Measurements from ENCODE around the gene PLEKHJ1. TPM values are rescaled to one million over a fixed set of nuclear protein-coding genes. Genes with fewer than 3 reads are reported as not detected.

Gene PLEKHJ1
- total RNA-seq, 1 donor from 2014 or later, result 78.3 TPM

- no peak overlapping the region for H2AFZ ChIP-seq (ENCODE audit: low read depth, low read length)
- Mint-ChIP-seq H3K27me3 (ENCODE audit: low read depth, unreplicated experiment) (no peaks in the 10 kb centered on the region), H3K4me1 (ENCODE audit: low read depth, unreplicated experiment) (no peaks in the 10 kb centered on the region), H3K36me3 (ENCODE audit: low read depth, unreplicated experiment) (peaks cover 14% of the 10 kb centered on the region), H3K4me3 (ENCODE audit: unreplicated experiment) (no peak overlapping the region), H3K27ac (ENCODE audit: unreplicated experiment) (no peak overlapping the region), H3K9me3 (ENCODE audit: unreplicated experiment) (no peaks in the 10 kb centered on the region)
- FAIRE-seq (no peak), DNase-seq (ENCODE audit: low read depth) (no peak)
- H3K4me3 ChIP-seq (ENCODE audit: insufficient read depth, low read depth, low read length), result no peak overlapping the region
- no peak overlapping the region for H3K27ac ChIP-seq (ENCODE audit: low read depth, low read length)
- no peaks in the 10 kb centered on the region for H3K27me3 ChIP-seq (ENCODE audit: insufficient read depth, low read length)
- H4K20me1 ChIP-seq (ENCODE audit: insufficient read depth, low read length), result peaks cover 70% of the 10 kb centered on the region
- peaks cover 6% of the 10 kb centered on the region for H3K36me3 ChIP-seq (ENCODE audit: insufficient read depth, low read length)
- no peaks in the 10 kb centered on the region for H3K9me3 ChIP-seq (ENCODE audit: insufficient read depth, low read depth, low read length)
- H3K9ac ChIP-seq (ENCODE audit: low read length), result no peak overlapping the region
- TF ChIP-seq EZH2 (IDR thresholded peaks at IDR 0.05; ENCODE audit: insufficient read depth, low read length) (no peak), CTCF (IDR thresholded peaks at IDR 0.05; ENCODE audit: insufficient read depth, low read depth, low read length) (no peak)
- H3K79me2 ChIP-seq (ENCODE audit: insufficient read depth, low read length), result peaks cover 87% of the 10 kb centered on the region
- no peaks in the 10 kb centered on the region for H3K4me1 ChIP-seq (ENCODE audit: insufficient read depth, low read length)
- H3K4me2 ChIP-seq (ENCODE audit: low read length), result no peak overlapping the region
Observed at GRCh38 chr19:2193807-2194206, 42.3 kb downstream of the PLEKHJ1 start.

GRCh38 chr19:2192862-2193261 is 43.3 kb downstream of the PLEKHJ1 start:
- no peak for DNase-seq (ENCODE audit: low read depth)
- peaks cover 11% of the 10 kb centered on the region for H3K36me3 Mint-ChIP-seq (ENCODE audit: low read depth, unreplicated experiment)
- H4K20me1 ChIP-seq (ENCODE audit: insufficient read depth, low read length), result peaks cover 65% of the 10 kb centered on the region

More at GRCh38 chr19:2192862-2193261, 43.3 kb downstream of the PLEKHJ1 start:
- no peaks in the 10 kb centered on the region for H3K27me3 Mint-ChIP-seq (ENCODE audit: low read depth, unreplicated experiment)
- Histone ChIP-seq H3K36me3 (ENCODE audit: insufficient read depth, low read length) (peaks cover 6% of the 10 kb centered on the region), H3K4me1 (ENCODE audit: insufficient read depth, low read length) (peaks cover 2% of the 10 kb centered on the region), H3K79me2 (ENCODE audit: insufficient read depth, low read length) (peaks cover 84% of the 10 kb centered on the region), H3K27me3 (ENCODE audit: insufficient read depth, low read length) (no peaks in the 10 kb centered on the region), H2AFZ (ENCODE audit: low read depth, low read length) (no peak overlapping the region), H3K9ac (ENCODE audit: low read length) (no peak overlapping the region), H3K9me3 (ENCODE audit: insufficient read depth, low read depth, low read length) (no peaks in the 10 kb centered on the region), H3K4me2 (ENCODE audit: low read length) (no peak overlapping the region), H3K4me3 (ENCODE audit: insufficient read depth, low read depth, low read length) (no peak overlapping the region), H3K27ac (ENCODE audit: low read depth, low read length) (no peak overlapping the region)
- no peaks in the 10 kb centered on the region for H3K4me1 Mint-ChIP-seq (ENCODE audit: low read depth, unreplicated experiment)
- FAIRE-seq, result no peak
- H3K27ac Mint-ChIP-seq (ENCODE audit: unreplicated experiment), result no peak overlapping the region
- TF ChIP-seq EZH2 (IDR thresholded peaks at IDR 0.05; ENCODE audit: insufficient read depth, low read length), result no peak
- TF ChIP-seq CTCF (IDR thresholded peaks at IDR 0.05; ENCODE audit: insufficient read depth, low read depth, low read length), result no peak
- no peak overlapping the region for H3K4me3 Mint-ChIP-seq (ENCODE audit: unreplicated experiment)
- no peaks in the 10 kb centered on the region for H3K9me3 Mint-ChIP-seq (ENCODE audit: unreplicated experiment)

All from astrocyte (in vitro differentiated cells and primary cell).